HL-60 (cell line): ENCODE data around the gene IRF8.
A peak's percentile ranks its signal among the peaks of the same experiment; 100 is the strongest.

Source experiments
- DNase-seq, 2 experiments: peaks; one replicate each; pipeline ENCODE4 v3.0.0-alpha.2; 2010 to 2020; ENCODE audit warnings: low read depth in 1 of 2, low spot score in 1 of 2
- H3K27ac ChIP-seq: fragments of 250-450 bp; sonication (Bioruptor Pico); replicated peaks from 2 replicates; pipeline ENCODE4 v1.5.1; 2020; ENCODE audit warnings: mild to moderate bottlenecking, moderate library complexity
- H3K27me3 ChIP-seq: fragments of 250-450 bp; sonication (Bioruptor Pico); 2 replicates; pipeline ENCODE4 v1.5.1; 2021; ENCODE audit warnings: mild to moderate bottlenecking, moderate library complexity; ENCODE audit not compliant: insufficient read depth, poor library complexity, severe bottlenecking
- H3K4me3 ChIP-seq: replicated peaks from 2 replicates; pipeline ENCODE4 v1.5.1; 2011; ENCODE audit warnings: mild to moderate bottlenecking, control low read depth, low read length; ENCODE audit not compliant: insufficient read depth
- GABPA ChIP-seq: IDR thresholded peaks from 2 replicates; pipeline ENCODE4 v1.6.1; 2012; ENCODE audit warnings: low read depth
- POLR2AphosphoS5 ChIP-seq: IDR thresholded peaks from 2 replicates; pipeline ENCODE4 v1.6.1; 2012; ENCODE audit warnings: low read depth
- SPI1 ChIP-seq: IDR thresholded peaks from 2 replicates; pipeline ENCODE4 v1.6.1; 2012; ENCODE audit warnings: low read depth, mild to moderate bottlenecking, borderline replicate concordance
- TF ChIP-seq, protein P1 (sequence below): IDR thresholded peaks from one replicate; pipeline ENCODE4 v1.5.1; 2011; ENCODE audit warnings: low read length, control low read depth, inconsistent platforms; ENCODE audit not compliant: insufficient read depth
- TF ChIP-seq, protein P2 (sequence below): IDR thresholded peaks from 2 replicates; pipeline ENCODE4 v1.6.1; 2012; ENCODE audit warnings: low read depth; ENCODE audit not compliant: insufficient replicate concordance

IRF8 gene

DNA sequence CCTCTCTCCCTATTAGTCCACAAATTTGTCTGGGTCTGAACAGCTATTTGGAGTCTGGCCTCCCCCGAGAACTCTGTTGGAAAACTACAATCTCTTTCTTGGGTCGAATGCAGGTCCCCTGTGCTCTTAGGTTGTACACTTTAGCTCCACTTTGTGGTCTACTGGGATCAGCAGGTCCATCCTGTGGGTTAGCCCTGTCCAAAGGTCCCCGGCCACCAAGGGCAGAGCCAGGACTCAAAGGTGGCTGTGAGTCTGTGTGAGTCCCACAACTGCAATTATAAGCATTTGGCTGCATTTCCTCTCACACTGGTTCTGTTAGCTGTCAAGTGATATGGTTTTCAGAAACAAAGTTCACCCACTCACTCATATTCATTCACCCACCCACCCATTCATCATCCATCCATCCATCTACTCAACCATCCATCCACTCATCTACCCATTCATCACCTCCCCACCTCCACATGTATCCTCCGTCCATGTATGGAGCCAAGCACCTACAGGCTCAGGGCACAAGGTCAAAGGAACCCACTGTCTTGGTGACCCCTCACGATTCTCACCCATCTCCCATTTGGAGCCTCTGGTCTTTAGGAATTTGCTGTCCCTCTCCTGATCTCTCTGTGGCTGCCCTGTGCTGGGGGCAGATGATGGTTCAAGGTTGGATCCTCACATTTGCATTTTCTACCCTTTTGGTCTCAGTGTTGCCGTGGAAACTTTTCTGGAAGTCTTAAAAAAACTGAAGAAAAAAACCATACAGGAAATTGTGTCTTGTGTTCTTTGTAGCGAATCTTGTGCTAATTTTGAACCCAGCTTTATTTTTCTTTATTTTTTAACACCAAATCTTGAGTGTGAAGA is 45.8 kb downstream of the IRF8 start:
- DNase-seq = no peak
- Histone ChIP-seq H3K4me3 (no peak overlapping the region), H3K27ac (no peak overlapping the region), H3K27me3 (no peaks in the 10 kb centered on the region)
- TF ChIP-seq, protein P1, sequence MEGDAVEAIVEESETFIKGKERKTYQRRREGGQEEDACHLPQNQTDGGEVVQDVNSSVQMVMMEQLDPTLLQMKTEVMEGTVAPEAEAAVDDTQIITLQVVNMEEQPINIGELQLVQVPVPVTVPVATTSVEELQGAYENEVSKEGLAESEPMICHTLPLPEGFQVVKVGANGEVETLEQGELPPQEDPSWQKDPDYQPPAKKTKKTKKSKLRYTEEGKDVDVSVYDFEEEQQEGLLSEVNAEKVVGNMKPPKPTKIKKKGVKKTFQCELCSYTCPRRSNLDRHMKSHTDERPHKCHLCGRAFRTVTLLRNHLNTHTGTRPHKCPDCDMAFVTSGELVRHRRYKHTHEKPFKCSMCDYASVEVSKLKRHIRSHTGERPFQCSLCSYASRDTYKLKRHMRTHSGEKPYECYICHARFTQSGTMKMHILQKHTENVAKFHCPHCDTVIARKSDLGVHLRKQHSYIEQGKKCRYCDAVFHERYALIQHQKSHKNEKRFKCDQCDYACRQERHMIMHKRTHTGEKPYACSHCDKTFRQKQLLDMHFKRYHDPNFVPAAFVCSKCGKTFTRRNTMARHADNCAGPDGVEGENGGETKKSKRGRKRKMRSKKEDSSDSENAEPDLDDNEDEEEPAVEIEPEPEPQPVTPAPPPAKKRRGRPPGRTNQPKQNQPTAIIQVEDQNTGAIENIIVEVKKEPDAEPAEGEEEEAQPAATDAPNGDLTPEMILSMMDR = no peak
- no peak for TF ChIP-seq GABPA
- no peak for TF ChIP-seq SPI1
- TF ChIP-seq, protein P2, sequence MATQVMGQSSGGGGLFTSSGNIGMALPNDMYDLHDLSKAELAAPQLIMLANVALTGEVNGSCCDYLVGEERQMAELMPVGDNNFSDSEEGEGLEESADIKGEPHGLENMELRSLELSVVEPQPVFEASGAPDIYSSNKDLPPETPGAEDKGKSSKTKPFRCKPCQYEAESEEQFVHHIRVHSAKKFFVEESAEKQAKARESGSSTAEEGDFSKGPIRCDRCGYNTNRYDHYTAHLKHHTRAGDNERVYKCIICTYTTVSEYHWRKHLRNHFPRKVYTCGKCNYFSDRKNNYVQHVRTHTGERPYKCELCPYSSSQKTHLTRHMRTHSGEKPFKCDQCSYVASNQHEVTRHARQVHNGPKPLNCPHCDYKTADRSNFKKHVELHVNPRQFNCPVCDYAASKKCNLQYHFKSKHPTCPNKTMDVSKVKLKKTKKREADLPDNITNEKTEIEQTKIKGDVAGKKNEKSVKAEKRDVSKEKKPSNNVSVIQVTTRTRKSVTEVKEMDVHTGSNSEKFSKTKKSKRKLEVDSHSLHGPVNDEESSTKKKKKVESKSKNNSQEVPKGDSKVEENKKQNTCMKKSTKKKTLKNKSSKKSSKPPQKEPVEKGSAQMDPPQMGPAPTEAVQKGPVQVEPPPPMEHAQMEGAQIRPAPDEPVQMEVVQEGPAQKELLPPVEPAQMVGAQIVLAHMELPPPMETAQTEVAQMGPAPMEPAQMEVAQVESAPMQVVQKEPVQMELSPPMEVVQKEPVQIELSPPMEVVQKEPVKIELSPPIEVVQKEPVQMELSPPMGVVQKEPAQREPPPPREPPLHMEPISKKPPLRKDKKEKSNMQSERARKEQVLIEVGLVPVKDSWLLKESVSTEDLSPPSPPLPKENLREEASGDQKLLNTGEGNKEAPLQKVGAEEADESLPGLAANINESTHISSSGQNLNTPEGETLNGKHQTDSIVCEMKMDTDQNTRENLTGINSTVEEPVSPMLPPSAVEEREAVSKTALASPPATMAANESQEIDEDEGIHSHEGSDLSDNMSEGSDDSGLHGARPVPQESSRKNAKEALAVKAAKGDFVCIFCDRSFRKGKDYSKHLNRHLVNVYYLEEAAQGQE = no peak
- TF ChIP-seq POLR2AphosphoS5 = no peak

DNA sequence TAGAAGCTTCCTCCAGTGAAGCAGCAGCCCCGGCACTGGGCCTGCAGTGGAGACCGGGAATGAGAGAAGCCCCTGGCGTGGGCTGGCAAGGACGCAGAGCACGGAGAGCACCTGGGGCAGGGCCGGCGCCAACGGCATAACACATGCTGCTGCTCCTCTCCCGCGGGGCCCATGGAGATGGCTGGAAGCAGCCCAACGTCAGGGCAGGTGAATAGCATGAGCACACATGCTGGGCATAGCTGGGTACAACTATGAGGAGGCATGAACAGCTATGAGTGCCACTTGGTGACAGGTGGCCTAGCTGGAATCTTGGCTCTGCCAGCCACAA is 46.4 kb downstream of the IRF8 start:
- no peak for DNase-seq
- TF ChIP-seq, protein P2 = no peak
- TF ChIP-seq, protein P1 = no peak
- TF ChIP-seq SPI1 = no peak
- TF ChIP-seq POLR2AphosphoS5 = no peak
- TF ChIP-seq GABPA = no peak
- H3K27ac ChIP-seq = no peak overlapping the region
- H3K27me3 ChIP-seq = no peaks in the 10 kb centered on the region
- H3K4me3 ChIP-seq = no peak overlapping the region

DNA sequence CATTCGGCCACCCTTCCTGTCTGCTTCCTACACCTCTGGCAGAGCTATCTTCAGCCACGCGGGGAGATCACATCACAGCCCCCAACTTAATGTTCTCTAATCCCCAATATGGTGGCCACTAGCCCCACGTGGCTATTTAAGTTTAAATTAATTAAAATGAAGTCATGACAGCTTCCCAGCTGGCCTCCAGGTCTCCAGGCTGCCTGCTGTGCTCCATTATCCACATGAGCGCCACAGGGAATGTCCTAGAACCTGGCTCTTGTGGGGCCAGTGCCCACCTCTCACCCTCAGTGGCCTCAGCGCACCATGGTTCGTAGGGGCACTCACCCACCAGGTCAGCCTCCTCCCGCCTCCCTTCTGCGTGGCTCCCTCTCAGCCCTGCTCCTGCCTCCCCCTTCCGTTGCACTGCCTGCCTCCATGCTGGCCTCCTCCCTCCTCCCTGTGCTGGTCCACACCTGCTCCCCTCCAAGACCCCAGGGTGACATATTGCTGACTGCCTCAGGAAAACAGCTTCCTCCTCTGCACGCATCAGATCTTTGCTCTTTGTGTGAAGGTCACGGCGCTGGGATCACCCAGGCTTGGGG is 47.7 kb downstream of the IRF8 start:
- H3K27ac ChIP-seq = no peak overlapping the region
- no peak overlapping the region for H3K4me3 ChIP-seq
- no peak for DNase-seq
- no peak for TF ChIP-seq POLR2AphosphoS5
- TF ChIP-seq SPI1 = no peak
- TF ChIP-seq GABPA = no peak
- H3K27me3 ChIP-seq = no peaks in the 10 kb centered on the region

DNA sequence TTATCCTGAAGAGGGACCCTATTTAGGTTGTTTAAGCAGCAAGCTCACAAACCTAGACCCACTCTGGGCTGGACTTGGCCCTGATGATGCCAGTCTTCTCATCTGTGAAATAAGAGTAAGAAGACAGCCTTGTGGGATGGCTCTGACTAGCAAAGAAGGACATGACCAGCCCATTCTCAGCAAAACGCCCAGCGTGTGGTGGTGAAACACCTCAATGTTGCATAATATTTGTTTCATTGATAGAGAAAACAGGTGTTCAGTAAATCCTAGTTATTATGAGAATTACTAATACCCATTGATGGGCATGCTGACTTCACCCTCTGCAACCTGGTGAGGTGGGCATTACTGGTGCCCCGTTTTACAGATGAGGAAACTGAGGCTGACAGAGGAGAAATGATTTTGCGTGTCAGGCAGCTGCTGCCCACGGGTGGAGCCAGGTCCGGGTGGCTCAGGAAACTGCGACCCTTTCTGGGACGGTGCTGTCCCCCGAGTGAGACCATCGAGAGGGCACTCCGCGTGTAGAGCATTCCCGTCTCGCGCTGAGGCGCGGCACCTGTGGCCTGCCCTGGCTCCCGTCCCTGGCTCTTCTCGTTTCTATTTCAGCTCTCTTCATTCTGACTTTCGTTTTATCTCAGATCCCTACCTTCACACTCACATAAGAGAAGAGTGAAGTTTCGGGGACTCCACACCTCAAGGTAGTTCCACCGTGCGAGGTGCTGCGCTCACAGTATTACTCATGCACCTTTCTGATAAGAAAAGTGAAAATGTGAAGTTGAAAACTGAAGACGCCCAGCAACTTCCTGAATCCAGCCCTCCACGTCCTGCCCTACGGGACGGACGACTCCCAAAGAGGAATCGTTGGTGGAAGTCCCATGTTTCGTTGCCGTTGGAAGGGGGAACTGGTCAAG is 48.5 kb downstream of the IRF8 start:
- H3K27ac ChIP-seq = no peak overlapping the region
- H3K4me3 ChIP-seq = peak overlapping the region; percentile 20

More for the DNA sequence above, 48.5 kb downstream of the IRF8 start:
- no peaks in the 10 kb centered on the region for H3K27me3 ChIP-seq
- DNase-seq = peak; percentile 21 to 44
- TF ChIP-seq SPI1 = no peak
- no peak for TF ChIP-seq GABPA
- TF ChIP-seq, protein P2 = no peak
- TF ChIP-seq, protein P1 = no peak
